ENCODE results near the gene AKAP9. TPM values are rescaled to one million over a fixed set of nuclear protein-coding genes. Genes with fewer than 3 reads are reported as not detected.
"Not testable (repeated sequence)": the region's sequence is repeated elsewhere in the genome, so short reads cannot be mapped to it uniquely, and the experiment has no call there.

The AKAP9 gene
- total RNA-seq, 4 donors from 2014 or later: 32.5 to 125 (median 63.5) TPM

DNA sequence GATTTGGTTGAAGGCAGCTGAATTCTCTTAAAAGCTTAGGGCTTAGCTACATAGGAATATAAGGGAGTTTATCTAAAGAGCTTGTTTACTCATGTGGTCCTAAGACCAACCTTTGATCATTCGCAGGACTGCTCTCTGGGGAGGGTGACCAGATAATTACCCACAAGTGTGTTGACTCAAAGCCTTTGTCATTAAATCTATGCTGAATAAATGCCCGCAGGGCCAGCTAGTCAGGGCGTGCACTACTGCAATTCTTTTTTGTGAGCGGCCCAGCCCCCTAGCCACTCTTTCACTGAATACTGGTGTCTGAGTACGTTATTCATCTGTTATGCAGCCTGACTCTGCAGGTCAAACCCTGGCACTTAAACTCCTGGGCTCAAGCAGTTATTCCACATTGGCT, 69.6 kb downstream of the AKAP9 start:
- no peak for DNase-seq
- Histone ChIP-seq H3K36me3 (no peaks in the 10 kb centered on the region), H3K27ac (no peak overlapping the region), H3K4me3 (no peak overlapping the region), H3K27me3 (no peaks in the 10 kb centered on the region), H3K4me1 (no peaks in the 10 kb centered on the region), H3K9me3 (no peaks in the 10 kb centered on the region)
- no peak for TF ChIP-seq POLR2A (IDR thresholded peaks at IDR 0.05)
- TF ChIP-seq, protein P1, sequence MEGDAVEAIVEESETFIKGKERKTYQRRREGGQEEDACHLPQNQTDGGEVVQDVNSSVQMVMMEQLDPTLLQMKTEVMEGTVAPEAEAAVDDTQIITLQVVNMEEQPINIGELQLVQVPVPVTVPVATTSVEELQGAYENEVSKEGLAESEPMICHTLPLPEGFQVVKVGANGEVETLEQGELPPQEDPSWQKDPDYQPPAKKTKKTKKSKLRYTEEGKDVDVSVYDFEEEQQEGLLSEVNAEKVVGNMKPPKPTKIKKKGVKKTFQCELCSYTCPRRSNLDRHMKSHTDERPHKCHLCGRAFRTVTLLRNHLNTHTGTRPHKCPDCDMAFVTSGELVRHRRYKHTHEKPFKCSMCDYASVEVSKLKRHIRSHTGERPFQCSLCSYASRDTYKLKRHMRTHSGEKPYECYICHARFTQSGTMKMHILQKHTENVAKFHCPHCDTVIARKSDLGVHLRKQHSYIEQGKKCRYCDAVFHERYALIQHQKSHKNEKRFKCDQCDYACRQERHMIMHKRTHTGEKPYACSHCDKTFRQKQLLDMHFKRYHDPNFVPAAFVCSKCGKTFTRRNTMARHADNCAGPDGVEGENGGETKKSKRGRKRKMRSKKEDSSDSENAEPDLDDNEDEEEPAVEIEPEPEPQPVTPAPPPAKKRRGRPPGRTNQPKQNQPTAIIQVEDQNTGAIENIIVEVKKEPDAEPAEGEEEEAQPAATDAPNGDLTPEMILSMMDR (IDR thresholded peaks at IDR 0.05): no peak
- intact Hi-C loops (cut with DNase I; ENCODE audit: low total_unique reads): no loop called here

DNA sequence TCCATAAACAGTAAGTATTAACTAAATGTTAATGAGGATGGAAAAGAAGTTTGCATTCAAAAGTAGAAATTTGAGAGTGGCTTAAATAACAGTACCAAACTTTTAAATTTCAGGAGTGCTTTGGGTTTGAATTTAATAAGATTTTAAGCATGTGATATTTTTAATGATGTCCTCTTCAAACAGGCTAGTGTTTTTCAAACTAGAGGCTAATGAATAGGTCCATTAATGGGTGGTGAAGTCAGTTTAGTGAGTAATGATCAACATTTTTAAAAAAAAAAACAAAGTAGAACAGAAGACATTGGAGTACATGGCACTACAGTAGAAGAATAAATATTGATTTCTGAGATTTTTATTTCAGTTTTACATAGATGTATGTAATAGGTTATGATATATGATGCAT, 72.9 kb downstream of the AKAP9 start:
- H3K9me3 ChIP-seq: no peaks in the 10 kb centered on the region
- DNase-seq: no peak
- H3K27ac ChIP-seq: no peak overlapping the region

DNA sequence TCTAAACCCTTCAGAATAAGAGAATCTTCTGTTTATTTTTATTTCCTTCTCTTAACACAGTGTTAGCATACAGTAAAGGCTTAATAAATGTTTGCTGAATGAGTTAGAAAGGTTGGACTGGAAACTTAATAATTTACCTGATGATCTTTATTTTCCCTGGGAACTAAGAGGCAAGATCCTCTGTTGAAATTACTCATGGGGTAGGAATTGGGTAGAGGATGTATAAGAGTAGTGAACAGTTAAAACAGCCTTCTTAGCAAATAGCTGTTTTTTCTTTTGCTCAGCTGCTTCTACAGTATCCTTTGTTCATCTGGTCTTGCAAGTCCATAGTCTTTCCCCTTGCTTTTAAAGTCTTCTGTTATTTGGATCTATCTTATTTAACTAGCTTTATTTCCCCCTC, 80.0 kb downstream of the AKAP9 start:
- Histone ChIP-seq H3K27ac (no peak overlapping the region), H3K4me1 (no peaks in the 10 kb centered on the region), H3K9me3 (no peaks in the 10 kb centered on the region), H3K27me3 (no peaks in the 10 kb centered on the region), H3K4me3 (no peak overlapping the region), H3K36me3 (no peaks in the 10 kb centered on the region)
- intact Hi-C loops (cut with DNase I; ENCODE audit: low total_unique reads): no loop called here
- DNase-seq: no peak
- TF ChIP-seq, protein P1 (IDR thresholded peaks at IDR 0.05): no peak
- TF ChIP-seq POLR2A (IDR thresholded peaks at IDR 0.05): no peak

More for the DNA sequence above, 72.9 kb downstream of the AKAP9 start:
- Histone ChIP-seq H3K27me3 (no peaks in the 10 kb centered on the region), H3K36me3 (no peaks in the 10 kb centered on the region), H3K4me3 (no peak overlapping the region), H3K4me1 (no peaks in the 10 kb centered on the region)
- intact Hi-C loops (cut with DNase I; ENCODE audit: low total_unique reads): no loop called here
- TF ChIP-seq, protein P1 (IDR thresholded peaks at IDR 0.05): no peak
- TF ChIP-seq POLR2A (IDR thresholded peaks at IDR 0.05): no peak

DNA sequence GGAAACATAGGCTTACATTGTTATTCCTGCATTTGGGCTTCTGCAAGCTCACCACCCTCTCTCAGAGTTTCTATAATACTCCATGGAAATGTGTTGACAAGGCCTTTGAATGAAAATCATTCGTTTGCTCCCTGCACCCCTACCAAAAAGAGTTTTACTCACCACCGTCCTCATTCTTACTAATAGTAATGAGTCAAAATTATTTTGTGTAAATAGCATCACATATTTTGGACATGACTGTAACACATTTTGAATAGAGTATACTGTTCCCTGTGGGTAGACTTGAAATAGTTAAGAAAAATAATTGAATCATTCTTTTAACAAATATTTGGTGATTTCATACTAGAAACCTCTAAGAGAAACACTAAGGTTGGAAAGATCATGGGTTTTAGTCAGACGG, 84.6 kb downstream of the AKAP9 start:
- H3K27me3 ChIP-seq: no peaks in the 10 kb centered on the region
- H3K4me3 ChIP-seq: no peak overlapping the region
- no peak for DNase-seq
- no peaks in the 10 kb centered on the region for H3K4me1 ChIP-seq
- H3K36me3 ChIP-seq: no peaks in the 10 kb centered on the region
- TF ChIP-seq, protein P1 (IDR thresholded peaks at IDR 0.05): no peak
- no peak for TF ChIP-seq POLR2A (IDR thresholded peaks at IDR 0.05)
- no peak overlapping the region for H3K27ac ChIP-seq
- intact Hi-C loops (cut with DNase I; ENCODE audit: low total_unique reads): no loop called here
- H3K9me3 ChIP-seq: no peaks in the 10 kb centered on the region

DNA sequence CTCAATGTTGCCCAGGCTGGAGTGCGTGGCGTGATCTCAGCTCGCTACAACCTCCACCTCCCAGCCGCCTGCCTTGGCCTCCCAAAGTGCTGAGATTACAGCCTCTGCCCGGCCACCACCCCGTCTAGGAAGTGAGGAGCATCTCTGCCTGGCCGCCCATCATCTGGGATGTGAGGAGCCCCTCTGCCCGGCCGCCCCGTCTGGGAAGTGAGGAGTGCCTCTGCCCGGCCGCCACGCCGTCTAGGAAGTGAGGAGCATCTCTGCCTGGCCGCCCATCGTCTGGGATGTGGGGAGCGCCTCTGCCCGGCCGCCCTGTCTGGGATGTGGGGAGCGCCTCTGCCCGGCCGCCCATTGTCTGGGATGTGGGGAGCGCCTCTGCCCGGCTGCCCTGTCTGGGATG, 86.0 kb downstream of the AKAP9 start:
- H3K36me3 ChIP-seq; H3K27me3 ChIP-seq; H3K4me3 ChIP-seq; H3K9me3 ChIP-seq; intact Hi-C loops (cut with DNase I; ENCODE audit: low total_unique reads); H3K27ac ChIP-seq; H3K4me1 ChIP-seq; DNase-seq: not testable (repeated sequence)

DNA sequence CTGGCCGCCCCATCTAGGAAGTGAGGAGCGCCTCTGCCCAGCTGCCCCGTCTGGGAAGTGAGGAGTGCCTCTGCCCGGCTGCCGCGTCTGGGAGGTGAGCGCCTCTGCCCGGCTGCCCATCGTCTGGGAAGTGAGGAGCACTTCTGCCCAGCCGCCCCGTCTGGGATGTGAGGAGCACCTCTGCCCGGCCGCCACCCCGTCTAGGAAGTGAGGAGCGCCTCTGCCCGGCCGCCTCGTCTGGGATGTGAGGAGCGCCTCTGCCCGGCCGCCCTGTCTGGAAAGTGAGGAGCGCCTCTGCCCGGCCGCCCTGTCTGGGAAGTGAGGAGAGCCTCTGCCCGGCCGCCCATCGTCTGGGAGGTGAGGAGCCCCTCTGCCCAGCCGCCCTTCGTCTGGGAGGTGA, 86.5 kb downstream of the AKAP9 start:
- H3K9me3 ChIP-seq; H3K4me3 ChIP-seq; intact Hi-C loops (cut with DNase I; ENCODE audit: low total_unique reads); H3K36me3 ChIP-seq; DNase-seq; H3K27ac ChIP-seq; H3K4me1 ChIP-seq; H3K27me3 ChIP-seq: not testable (repeated sequence)

Data from uterus (tissue), 4 donors.